LoVo (cell line): ENCODE results near the gene TOX3.

ENCODE experiments used
- DNase-seq: peaks from one replicate; pipeline ENCODE4 v3.0.0-alpha.2; 2016; ENCODE audit warnings: low spot score

Gene TOX3

GRCh38 chr16:52398021-52398420 is 148.9 kb downstream of the TOX3 start:
- DNase-seq: no peak

GRCh38 chr16:52393448-52393847 is 153.5 kb downstream of the TOX3 start:
- DNase-seq: no peak

GRCh38 chr16:52389045-52389444 is 157.9 kb downstream of the TOX3 start:
- DNase-seq: no peak
